Measurements from ENCODE around the gene SLC6A18.
"Not testable (repeated sequence)": the region's sequence is repeated elsewhere in the genome, so short reads cannot be mapped to it uniquely, and the experiment has no call there.

SLC6A18 gene

DNA sequence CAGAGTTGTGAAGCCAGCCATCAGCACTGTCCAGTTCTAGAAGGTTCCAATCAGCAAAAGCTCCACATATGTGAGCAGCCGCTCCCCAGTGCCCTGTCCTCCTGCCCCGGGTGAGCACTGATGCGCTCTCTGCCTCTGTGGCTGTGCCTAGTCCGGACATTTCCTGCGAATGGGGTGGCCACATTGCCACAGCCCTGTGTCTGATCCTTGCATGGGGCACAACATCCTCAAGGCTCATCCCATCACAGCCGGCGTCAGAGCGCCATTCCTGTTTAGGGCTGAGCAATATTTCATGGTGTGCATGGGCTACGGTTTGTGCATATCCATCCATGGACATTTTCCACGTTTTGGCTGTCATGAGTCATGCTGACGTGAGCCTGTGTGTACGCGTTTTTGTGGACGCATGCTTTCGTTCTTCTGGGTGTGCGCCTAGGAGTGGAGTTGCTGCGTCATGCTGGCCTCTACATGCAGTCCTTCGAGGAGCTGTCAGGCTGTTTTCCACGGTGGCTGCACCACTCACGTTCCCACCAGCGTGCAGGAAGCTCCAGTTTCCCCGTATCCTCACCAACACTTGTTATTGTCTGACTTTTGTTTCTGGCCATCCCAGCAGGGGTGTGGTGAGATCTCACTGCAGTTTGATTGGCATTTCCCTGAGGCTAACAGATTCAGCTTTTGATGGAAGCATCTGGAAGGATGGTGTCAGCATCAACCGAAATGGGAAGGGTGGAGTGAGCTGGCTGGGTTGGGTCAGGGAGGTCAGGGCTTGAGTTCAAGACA, 9.7 kb upstream of the SLC6A18 start:
- no peak for DNase-seq (ENCODE audit: low read depth in 2 of 2)

DNA sequence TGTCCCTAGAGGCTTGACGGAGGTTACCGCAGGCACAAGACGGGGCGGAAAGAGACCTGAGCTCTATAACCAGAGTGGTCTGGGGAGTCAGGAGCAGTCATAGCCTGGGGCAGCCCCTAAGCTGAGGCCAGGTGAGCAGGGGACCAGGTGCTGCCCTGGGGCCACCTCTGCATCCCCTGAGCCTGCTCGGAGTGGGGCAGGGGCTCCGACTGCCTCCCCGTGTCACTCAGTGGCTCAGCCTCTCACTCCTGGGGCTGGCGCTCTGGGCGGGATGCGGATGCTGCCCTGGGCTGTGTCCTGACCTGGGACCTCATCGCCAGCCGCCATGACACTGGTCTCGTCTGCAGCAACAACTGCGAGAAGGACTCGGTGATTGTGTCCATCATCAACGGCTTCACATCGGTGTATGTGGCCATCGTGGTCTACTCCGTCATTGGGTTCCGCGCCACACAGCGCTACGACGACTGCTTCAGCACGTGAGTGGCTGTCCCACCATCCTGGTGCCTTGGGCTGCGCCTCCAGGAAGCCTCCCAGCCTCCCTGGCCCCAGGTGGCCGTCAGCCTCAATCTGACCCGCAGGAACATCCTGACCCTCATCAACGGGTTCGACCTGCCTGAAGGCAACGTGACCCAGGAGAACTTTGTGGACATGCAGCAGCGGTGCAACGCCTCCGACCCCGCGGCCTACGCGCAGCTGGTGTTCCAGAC, 8.8 kb upstream of the SLC6A18 start:
- DNase-seq (ENCODE audit: low read depth in 2 of 2) = no peak

DNA sequence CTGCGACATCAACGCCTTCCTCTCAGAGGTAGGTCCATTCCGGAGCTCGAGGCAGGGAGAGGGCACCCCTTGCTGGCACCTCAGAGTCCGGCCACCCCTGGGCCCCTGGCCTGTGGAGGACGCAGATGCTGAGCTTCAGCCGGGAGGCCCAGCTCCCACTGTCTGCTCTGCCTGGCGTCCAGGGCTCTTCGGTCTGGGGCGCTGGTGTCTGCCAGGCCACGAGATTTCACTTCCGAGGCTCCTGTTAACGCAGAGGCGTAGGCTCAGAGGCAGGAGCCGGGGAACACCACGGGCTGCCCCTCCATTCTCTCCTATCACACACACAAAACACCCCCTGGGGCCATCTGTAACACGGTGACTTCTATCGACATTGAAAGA, 8.3 kb upstream of the SLC6A18 start:
- no peak for DNase-seq (ENCODE audit: low read depth in 2 of 2)

DNA sequence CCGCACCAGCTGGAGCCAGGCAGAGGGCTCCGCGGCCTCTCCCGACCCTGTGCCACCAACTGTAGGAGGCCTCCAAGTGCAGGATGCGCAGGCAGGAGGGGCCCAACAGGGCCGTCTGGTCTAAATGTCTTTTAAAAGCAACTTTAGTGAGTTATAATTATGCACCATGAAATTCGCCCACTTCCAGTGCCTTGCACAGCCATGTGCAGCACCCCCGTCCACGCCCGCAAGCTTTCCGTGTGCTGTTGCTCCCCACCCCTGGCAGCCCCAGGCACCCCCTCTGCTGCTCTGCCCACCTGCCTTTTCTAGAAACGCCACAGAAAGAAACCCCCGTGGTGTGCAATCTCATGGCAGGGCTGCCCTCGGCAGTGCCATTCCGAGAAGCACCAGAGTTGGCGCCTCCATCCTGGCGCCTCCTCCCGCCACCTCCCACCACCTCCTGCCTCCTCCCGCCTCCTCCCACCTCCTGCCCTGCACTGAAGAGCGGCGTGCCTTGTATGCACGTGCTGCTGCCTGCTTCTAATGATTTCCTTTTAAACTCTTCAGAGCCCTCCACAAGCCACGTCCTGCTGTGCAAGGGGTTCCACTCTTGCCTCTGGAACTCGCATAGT, 7.5 kb upstream of the SLC6A18 start:
- DNase-seq (ENCODE audit: low read depth in 2 of 2) = no peak

DNA sequence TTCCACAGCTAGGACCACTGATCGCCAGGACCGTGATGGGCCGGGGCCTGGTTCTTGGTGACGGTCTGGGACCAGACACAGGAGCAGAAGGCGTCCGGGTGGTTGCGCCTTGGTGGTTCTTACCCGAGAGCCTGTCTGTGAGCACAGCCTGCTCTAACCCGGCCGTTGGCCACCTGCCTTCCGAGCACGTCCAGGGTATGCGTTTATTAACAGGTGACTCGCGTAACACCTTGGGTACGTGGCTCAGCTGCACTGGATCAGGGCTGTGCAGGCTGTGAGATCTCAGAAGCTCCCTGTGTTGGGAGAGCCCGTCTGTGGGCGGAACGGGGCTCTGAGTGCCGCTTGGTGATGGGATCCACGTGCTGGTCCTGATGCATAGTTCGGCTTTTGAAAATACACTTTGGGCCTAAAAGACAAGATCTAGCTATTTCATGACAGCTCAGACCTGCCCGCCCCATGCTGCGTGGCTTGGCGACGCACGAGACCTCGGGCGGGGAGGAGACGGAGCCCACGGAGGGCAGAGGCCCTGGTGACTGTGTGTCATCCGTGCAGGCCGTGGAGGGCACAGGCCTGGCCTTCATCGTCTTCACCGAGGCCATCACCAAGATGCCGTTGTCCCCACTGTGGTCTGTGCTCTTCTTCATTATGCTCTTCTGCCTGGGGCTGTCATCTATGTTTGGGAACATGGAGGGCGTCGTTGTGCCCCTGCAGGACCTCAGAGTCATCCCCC, 6.7 kb upstream of the SLC6A18 start:
- DNase-seq (ENCODE audit: low read depth in 2 of 2) = no peak

DNA sequence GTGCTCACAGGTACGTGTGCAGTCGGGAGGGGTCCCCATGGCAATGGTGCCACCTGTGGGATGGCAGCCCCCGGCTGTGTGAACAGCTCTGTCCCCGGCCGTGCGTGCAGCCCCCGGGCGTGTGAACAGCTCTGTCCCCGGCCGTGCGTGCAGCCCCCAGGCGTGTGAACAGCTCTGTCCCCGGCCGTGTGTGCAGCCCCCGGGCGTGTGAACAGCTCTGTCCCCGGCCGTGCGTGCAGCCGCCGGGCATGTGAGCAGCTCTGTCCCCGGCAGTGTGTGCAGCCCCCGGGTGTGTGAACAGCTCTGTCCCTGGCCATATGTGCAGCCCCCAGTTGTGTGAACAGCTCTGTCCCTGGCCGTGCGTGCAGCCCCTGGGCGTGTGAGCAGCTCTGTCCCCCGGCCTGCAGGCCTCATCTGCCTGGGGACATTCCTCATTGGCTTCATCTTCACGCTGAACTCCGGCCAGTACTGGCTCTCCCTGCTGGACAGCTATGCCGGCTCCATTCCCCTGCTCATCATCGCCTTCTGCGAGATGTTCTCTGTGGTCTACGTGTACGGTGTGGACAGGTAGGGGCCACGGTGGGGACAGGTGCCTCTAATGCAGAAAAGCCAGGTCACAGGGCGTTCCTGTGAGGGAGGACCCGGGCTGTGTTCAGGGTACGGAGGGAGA, 5.9 kb upstream of the SLC6A18 start:
- DNase-seq (ENCODE audit: low read depth in 2 of 2) = no peak

DNA sequence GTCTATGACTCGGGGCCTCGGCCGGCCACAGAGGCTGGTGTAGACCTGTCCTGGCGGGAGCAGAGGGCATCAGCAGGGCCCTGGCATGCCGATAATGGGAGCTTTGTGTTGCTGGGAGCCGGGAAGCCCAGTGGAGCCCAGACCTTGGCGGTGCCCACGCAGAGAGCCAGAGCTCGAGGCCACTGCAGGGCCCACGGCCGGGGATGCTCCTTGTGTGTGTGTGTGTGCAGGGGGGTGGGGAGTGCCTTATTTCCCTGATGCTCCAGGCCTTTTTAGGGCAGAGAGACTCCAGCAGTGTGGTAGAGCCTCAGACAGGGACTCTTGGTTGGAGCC, 5.4 kb upstream of the SLC6A18 start:
- DNase-seq (ENCODE audit: low read depth in 2 of 2) = no peak

DNA sequence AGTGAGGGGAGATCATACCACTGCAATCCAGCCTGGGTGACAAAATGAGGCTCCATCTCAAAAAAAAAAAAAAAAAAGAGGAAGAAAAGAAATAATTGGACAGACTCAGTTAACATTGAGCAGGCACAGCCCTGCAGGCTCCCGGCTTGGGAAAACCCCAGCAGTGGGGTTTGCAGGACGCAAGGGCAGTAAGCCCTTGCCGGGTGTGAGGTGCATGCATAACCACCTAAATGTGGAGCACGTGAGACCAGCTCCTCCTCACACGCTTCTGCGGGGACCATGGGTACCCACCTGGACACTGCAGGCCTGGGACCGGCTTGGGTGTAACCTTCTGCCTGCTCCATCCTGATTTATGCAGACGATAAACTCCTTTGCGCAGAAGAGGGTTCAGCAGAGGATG, 4.8 kb upstream of the SLC6A18 start:
- no peak for DNase-seq (ENCODE audit: low read depth in 2 of 2)

DNA sequence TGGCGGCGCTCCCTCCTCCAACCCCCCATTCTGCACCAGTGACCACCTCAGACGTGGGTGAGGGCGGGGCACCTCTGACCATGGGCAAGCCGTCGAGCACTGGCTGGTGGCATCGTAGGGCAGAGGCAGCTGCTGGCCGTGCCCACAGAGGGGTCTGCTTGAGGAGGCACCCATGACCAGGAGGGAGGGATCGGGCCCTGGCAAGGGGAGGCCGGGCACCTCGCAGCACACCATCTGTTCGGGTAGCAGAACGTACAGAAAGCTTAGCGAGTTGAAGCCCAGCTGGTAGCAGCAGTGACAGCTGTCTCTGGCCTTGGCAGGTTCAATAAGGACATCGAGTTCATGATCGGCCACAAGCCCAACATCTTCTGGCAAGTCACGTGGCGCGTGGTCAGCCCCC, 4.3 kb upstream of the SLC6A18 start:
- DNase-seq (ENCODE audit: low read depth in 2 of 2) = no peak

DNA sequence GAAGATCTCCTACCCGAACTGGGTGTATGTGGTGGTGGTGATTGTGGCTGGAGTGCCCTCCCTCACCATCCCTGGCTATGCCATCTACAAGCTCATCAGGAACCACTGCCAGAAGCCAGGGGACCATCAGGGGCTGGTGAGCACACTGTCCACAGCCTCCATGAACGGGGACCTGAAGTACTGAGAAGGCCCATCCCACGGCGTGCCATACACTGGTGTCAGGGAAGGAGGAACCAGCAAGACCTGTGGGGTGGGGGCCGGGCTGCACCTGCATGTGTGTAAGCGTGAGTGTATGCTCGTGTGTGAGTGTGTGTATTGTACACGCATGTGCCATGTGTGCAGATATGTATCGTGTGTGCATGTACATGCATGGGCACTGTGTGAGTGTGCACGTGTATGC, 3.5 kb upstream of the SLC6A18 start:
- no peak for DNase-seq (ENCODE audit: low read depth in 2 of 2)

DNA sequence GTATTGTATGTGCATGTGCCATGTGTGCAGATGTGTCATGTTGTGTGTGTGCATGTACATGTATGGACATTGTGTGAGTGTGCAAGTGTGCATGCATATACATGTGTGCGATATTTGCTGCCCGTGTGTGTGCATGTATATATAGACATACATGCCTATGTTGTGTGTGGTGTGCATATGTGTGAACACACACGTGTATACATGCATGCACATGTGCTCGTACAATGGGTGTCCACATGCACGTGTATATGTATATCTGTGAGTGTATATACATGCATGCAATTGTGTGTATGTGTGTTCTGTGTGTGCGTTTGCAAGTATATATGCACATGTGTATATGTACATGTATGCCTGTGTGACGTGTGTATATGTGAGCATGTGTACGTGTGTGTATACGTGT, 3.0 kb upstream of the SLC6A18 start:
- DNase-seq (ENCODE audit: low read depth in 2 of 2) = no peak

DNA sequence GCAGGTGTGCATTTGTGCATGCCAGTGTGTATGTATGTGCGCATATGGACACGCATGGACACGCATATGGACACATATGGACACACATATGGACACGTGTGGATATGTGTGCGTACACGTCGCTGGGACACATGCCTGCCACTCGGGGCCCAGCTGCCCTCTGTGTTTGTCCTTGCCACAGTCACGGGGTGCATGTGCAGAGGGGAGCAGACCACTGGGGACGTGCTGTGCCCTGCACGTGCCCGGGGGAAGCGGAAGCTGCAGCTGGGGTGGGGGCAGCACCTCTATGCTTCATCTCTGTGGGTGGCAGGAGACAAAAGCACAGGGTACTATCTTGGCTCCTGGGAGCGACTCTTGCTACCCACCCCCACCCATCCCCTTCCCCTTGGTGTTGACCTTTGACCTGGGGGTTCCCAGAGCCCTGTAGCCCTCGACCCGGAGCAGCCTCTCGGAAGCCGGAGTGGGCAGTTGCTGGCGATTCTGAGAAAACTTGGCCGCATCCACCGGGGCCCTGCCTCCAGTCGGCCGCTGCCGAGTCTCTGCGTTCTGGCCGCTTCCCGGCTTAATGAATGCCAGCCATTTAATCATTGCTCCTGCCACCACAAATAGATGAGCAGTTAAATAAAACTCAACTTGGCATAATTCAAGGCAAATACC, 2.4 kb upstream of the SLC6A18 start:
- DNase-seq (ENCODE audit: low read depth in 2 of 2) = no peak

DNA sequence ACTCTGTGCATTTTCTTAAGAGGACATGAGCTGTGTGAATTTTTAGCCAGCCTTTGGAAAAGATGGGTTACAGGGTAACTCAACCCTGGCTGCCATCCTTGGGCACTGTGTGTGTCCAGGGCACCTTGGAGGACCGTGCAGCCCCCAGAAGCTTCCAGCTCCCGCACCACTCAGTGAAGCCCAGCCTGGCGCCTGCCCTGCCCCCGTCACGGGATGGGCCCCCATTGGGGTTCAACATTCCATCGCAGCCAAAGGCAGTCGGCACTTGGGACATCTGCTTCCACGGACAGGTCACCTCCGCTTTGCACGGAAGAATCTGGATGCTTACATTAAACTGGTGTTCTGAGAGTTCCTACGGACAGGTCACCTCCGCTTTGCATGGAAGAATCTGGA, 1.9 kb upstream of the SLC6A18 start:
- no peak for DNase-seq (ENCODE audit: low read depth in 2 of 2)

DNA sequence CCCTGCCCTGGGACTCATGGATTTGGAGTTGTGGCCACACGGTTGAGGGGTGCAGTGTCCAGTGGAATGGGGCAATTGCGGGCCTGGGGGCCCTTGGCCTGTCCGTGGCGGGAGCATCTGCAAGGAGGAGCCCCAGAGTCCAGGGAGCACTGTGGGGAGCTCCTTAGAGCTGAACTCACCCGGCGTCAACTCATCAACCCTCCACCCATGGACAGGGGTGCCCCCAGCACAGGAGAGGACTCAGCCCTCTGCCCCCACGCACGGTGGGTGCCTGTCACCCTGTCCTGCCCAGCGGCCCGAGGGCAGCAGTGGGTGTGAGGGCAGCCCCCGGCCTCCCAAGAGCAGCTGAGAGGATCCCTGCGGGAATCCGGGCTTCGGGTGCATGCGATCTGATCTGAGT, 550 bp upstream of the SLC6A18 start:
- no peak for DNase-seq (ENCODE audit: low read depth in 2 of 2)

DNA sequence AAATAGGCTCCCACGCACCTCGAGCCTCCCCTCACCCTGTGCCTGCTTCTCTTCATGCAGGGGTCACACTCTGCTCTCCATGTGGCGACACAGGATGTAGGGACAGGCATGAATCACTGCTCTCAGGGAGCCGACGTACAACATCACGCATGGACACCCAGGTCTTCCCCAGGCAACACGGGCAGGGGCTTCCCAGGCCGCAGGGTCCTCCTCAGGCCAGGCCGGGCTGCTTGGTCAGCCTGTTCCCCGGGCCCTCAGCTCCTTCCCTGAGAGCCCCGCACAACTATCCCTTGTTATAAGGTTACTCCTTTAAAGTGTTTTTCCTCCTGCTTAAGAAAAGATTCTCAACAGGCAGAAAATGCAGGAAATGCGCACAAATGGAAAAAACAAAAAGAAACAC, 1.1 kb downstream of the SLC6A18 start:
- DNase-seq (ENCODE audit: low read depth in 2 of 2) = no peak

DNA sequence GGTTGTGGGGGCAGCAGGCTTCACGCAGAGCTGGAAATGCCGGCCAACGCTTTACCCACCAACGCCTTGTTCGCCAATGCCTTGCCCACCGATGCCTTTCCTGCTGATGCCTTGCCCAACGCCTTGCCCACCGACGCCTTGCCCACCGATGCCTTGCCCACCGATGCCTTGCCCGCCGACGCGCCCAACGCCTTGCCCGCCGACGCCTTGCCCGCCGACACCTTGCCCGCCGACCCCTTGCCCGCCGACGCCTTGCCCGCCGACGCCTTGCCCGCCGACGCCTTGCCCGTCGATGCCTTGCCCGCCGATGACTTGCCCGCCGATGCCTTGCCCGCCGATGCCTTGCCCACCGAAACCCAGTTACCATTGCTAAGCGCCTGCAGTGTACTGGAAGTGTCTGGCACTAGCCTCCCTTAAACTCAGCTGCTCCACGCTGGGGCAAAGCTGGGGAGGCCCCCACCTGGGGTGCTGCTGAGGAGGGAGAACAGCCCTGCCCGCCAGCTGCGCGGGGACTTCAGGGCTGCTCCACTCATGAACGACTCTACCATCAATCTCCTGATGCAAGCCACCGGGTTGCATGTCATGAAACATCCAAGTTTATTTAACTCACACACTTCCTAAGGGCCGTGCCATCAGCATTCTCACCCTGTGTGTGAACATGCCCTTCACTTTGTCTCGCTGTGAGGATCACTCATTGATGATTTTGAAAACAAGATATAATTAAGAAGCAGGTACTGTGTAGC, 1.8 kb downstream of the SLC6A18 start:
- DNase-seq (ENCODE audit: low read depth in 2 of 2) = no peak

DNA sequence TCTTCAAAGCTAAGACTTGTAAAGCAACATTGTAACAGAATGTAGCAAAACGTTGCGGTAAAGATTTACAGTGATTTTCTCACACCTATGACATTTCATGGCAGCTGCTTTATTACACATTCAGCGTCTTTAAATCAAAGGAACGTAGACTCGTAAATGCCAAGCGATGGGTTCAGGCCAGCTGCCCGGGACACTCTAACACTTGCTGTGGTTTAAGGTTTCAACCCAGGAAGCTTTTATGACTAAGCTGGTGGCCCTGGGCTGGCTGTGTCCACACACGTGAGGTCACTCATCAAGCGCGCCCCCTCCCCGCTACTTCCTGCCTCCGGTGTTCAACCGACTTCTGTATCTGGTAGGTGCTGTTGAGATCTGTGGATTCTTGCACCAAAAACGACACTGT, 2.5 kb downstream of the SLC6A18 start:
- DNase-seq (ENCODE audit: low read depth in 2 of 2) = no peak

DNA sequence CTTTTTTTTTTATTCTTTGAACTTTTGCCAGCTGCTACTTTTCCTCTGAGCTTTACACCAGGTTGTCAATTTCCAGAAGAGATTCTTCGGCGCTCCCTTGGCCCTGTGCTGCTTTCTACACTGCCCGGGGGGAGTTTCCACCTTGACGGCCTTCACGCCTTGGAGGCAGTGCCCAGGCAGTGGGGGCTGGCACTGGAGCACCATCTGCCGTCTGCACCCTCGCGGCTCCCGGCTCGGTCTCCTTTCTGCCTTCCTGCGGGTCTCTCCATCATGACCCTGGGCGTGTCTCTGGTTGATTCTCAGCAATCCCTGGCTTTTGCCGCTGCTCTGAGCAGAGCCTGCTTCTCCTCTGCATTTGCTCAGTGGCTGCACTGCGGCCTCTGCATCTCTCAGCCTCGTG, 2.9 kb downstream of the SLC6A18 start:
- no peak for DNase-seq (ENCODE audit: low read depth in 2 of 2)

DNA sequence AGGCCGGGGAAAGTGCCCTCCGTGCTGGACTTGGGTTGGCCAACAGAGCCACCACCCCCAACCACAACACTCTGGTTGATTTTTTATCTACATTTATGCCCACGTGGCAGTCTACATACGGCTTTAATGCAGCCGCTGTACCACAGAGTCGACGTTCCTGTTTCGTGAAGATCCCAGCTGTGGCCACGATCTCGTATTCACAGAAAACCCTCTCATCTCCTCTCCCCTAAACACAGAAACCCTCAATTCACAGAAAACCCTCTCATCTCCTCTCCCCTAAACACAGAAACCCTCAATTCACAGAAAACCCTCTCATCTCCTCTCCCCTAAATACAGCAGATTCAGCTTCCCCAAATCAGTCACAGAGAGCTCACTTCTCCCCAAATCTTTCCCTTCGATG, 3.8 kb downstream of the SLC6A18 start:
- not testable (repeated sequence) for DNase-seq (ENCODE audit: low read depth in 2 of 2)

DNA sequence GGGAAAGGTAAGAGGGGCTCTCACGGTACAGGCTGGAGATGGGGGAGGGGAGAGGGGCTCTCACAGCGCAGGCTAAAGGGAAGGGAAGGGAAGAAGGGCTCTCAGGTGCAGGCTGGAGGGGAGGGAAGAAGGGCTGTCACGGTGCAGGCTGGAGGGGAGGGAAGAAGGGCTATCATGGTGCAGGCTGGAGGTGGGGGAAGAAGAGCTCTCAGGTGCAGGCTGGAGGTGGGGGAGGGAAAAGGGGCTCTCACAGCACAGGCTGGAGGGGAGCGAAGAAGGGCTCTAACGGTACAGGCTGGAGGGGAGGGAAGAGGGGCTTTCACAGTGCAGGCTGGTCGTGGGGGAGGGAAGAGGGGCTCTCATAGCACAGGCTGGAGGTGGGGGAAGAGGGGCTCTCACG, 4.6 kb downstream of the SLC6A18 start:
- no peak for DNase-seq (ENCODE audit: low read depth in 2 of 2)

DNA sequence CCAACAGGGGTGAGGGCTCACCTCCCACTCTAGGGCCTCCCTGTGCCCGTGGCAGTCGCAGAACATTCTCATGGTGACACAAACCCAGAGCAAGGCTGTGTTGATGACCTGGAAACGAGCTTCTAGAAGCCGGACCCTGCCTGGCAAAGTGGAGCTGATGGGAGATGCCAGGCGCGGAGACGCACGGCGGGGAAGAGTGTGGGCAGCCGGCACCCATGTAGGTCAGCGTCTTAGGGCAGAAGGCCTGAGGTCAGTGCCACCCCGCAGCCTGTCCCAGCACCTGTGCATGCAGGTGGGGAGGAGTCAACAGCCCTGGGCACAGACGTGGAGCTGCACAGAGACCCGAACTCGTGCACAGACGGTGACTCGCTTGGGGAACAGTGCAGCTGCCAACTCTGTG, 5.4 kb downstream of the SLC6A18 start:
- DNase-seq (ENCODE audit: low read depth in 2 of 2) = no peak

Data from stimulated activated CD8-positive, alpha-beta memory T cell treated with anti-CD3 and anti-CD28 coated beads, Interleukin-2, amount 100 ng/mL, for 1 hour (primary cell).